Esophagus muscularis mucosa (tissue), 3 donors: ENCODE results near the gene CD180.

Experiments used
- CTCF ChIP-seq, 3 experiments: fragments of 200-600 bp in 2 of 3; fragments of 450-650 bp in 1 of 3; sonication (generic) in 2 of 3; IDR thresholded peaks; one replicate each; pipeline ENCODE4 v1.5.1; 2017 to 2019; ENCODE audit warnings: antibody characterized with exemption in 3 of 3, mild to moderate bottlenecking in 2 of 3, moderate library complexity in 1 of 3
- POLR2A ChIP-seq: fragments of 450-650 bp; IDR thresholded peaks from one replicate; pipeline ENCODE4 v1.6.1; 2017; ENCODE audit warnings: antibody characterized with exemption, moderate library complexity, mild to moderate bottlenecking, low read depth

- TF ChIP-seq POLR2A = no peak
- TF ChIP-seq CTCF (IDR thresholded peaks at IDR 0.05) = no peak
Measured at GRCh38 chr5:67141644-67142043, 55.0 kb downstream of the CD180 start.
